ENCODE results near the gene HDHD5.

DNA sequence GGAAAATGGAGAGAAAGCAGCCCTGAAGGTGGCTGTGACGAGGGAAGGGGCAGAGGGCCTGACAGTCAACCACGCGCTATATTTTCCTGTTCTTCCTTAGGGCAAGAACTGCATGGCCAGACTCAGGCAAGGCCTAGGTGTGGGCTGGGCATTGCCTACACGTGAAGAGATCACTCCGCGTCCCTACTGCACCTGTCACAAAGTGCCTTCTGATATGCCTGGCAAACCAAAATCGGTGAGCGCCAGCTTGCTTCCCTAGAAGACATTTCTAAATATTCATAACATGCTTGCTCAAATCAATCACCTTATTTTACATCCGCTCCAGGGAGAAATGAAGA lies 44.2 kb downstream of the HDHD5 start:
- TF ChIP-seq POLR2A (IDR thresholded peaks at IDR 0.05) = no peak
- TF ChIP-seq, protein P1, sequence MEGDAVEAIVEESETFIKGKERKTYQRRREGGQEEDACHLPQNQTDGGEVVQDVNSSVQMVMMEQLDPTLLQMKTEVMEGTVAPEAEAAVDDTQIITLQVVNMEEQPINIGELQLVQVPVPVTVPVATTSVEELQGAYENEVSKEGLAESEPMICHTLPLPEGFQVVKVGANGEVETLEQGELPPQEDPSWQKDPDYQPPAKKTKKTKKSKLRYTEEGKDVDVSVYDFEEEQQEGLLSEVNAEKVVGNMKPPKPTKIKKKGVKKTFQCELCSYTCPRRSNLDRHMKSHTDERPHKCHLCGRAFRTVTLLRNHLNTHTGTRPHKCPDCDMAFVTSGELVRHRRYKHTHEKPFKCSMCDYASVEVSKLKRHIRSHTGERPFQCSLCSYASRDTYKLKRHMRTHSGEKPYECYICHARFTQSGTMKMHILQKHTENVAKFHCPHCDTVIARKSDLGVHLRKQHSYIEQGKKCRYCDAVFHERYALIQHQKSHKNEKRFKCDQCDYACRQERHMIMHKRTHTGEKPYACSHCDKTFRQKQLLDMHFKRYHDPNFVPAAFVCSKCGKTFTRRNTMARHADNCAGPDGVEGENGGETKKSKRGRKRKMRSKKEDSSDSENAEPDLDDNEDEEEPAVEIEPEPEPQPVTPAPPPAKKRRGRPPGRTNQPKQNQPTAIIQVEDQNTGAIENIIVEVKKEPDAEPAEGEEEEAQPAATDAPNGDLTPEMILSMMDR (IDR thresholded peaks at IDR 0.05) = no peak
